Brain microvascular endothelial cell (primary cell): ENCODE measurements around the gene EML3.
A peak's percentile ranks its signal among the peaks of the same experiment; 100 is the strongest.
"Not testable (repeated sequence)": the region's sequence is repeated elsewhere in the genome, so short reads cannot be mapped to it uniquely, and the experiment has no call there.

Experiments
- DNase-seq: peaks from one replicate; pipeline ENCODE4 v3.0.0-alpha.2; 2020
- H3K27ac ChIP-seq: fragments of 250-450 bp; sonication (Bioruptor Pico); 2 replicates; pipeline ENCODE4 v1.5.1; 2020; ENCODE audit warnings: mild to moderate bottlenecking, moderate library complexity
- H3K27me3 ChIP-seq: fragments of 250-450 bp; sonication (Bioruptor Pico); replicated peaks from 2 replicates; pipeline ENCODE4 v1.5.1; 2020; ENCODE audit warnings: mild to moderate bottlenecking
- H3K36me3 ChIP-seq: fragments of 250-450 bp; sonication (Bioruptor Pico); replicated peaks from 2 replicates; pipeline ENCODE4 v1.5.1; 2020; ENCODE audit warnings: mild to moderate bottlenecking
- H3K4me3 ChIP-seq: 2 replicates; pipeline ENCODE4 v1.5.1; 2011; ENCODE audit warnings: low read depth, mild to moderate bottlenecking, control low read depth, low read length, moderate library complexity
- in situ Hi-C: cut with HindIII; loops from 2 replicates; pipeline ENCODE4 v1.10.0; 2017; ENCODE audit warnings: low sequenced_read_pairs, low pct_ligation_motif_present
- TF ChIP-seq, protein P1 (sequence below): IDR thresholded peaks from 2 replicates; pipeline ENCODE4 v1.5.1; 2011; ENCODE audit warnings: low read depth, mild to moderate bottlenecking, moderate library complexity, low read length, control low read depth, inconsistent platforms; ENCODE audit errors: missing control alignments

The EML3 gene

DNA sequence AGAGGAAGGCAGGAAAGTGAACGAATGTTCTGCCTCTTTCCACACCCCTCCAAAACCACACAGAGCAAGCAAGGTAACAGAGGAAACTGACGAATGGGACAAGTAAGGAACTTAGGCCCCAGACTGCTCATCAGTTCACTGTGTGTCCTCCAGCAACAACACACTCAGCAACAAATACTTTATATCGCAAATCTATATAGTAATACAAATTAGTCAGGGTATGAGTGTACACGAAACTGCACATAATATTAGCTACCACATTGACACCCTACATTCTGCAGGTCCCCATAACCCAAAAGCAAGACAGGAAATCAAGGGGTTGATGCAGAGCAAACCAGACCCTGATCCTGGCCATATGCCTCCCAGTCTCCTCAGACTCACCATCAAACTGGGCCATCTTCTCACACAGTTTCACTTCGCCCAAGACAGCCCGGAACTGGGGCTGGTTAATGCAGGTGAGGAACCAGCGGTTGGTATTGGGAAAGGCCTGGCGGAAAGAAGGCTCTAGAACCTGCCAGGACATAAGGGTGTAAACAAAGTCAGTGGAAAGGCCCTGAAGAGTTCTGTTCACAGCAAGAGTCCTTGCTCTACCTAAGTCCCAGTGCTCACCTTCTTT lies 45.4 kb downstream of the EML3 start:
- Histone ChIP-seq H3K27ac (no peak overlapping the region), H3K4me3 (no peak overlapping the region), H3K27me3 (no peaks in the 10 kb centered on the region), H3K36me3 (peaks cover 93% of the 10 kb centered on the region)
- no peak for DNase-seq
- in situ Hi-C loops: loop anchor here (25.0 kb wide), 1 partner anchor 180 kb away; no protein-coding TSS in a partner anchor
- TF ChIP-seq, protein P1, sequence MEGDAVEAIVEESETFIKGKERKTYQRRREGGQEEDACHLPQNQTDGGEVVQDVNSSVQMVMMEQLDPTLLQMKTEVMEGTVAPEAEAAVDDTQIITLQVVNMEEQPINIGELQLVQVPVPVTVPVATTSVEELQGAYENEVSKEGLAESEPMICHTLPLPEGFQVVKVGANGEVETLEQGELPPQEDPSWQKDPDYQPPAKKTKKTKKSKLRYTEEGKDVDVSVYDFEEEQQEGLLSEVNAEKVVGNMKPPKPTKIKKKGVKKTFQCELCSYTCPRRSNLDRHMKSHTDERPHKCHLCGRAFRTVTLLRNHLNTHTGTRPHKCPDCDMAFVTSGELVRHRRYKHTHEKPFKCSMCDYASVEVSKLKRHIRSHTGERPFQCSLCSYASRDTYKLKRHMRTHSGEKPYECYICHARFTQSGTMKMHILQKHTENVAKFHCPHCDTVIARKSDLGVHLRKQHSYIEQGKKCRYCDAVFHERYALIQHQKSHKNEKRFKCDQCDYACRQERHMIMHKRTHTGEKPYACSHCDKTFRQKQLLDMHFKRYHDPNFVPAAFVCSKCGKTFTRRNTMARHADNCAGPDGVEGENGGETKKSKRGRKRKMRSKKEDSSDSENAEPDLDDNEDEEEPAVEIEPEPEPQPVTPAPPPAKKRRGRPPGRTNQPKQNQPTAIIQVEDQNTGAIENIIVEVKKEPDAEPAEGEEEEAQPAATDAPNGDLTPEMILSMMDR: no peak

DNA sequence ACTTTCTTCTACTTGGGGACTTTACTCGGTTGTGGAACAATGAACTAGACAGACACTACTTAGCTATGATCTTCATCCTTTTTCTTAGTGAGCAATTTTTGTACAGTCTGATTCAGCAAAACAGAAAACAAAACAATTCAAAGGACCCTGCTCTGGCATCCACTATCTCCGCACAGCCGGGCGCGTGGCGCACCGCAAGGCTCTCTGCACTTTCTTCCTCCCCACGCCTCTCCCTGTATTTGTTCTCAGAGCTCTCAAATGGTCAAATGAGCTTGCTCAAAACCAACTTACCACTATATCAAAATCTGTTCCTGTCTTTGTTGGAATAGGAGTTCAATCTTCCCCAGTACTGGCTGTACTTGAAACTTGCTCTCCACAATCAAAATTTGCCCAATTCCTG lies 46.3 kb downstream of the EML3 start:
- no peaks in the 10 kb centered on the region for H3K27me3 ChIP-seq
- no peak overlapping the region for H3K4me3 ChIP-seq
- TF ChIP-seq, protein P1: no peak

DNA sequence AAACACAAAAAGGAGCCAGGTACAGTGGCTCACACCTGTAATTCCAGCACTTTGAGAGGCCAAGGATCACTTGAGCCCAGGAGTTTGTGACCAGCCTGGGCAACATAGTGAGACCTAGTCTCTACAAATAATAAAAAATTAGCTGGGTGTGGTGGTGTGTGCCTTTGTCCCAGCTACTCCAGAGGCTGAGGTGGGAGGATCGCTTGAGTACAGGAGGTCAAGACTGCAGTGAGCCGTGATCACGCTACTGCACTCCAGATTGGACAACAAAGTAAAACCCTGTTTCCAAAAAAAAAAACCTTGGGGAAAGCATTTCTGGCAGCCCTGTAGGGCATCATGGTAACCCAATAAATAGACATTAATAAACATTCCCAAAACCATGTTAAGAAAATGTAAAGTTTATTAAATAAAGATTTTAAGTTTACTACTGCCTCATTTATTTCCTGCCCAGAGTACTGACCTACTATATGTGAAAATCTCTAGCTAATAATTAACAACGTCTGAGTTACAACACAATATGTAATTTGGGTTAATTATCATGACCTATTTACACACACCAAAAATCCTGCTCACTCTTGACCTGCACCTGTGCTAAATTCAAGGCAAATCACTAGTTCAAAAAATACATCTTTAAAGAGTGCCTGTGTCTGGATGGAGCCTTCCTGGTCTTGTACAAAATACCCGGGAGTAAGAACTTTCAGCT lies 47.3 kb downstream of the EML3 start:
- no peaks in the 10 kb centered on the region for H3K27me3 ChIP-seq
- H3K27ac ChIP-seq: no peak overlapping the region
- peaks cover 84% of the 10 kb centered on the region for H3K36me3 ChIP-seq
- in situ Hi-C loops: loop anchor here (25.0 kb wide), 1 partner anchor 178 kb away; no protein-coding TSS in a partner anchor
- no peak overlapping the region for H3K4me3 ChIP-seq
- TF ChIP-seq, protein P1: no peak
- DNase-seq: no peak

More for the DNA sequence above, 46.3 kb downstream of the EML3 start:
- no peak for DNase-seq
- in situ Hi-C loops: loop anchor here (25.0 kb wide), 1 partner anchor 179 kb away; no protein-coding TSS in a partner anchor
- Histone ChIP-seq H3K36me3 (peaks cover 90% of the 10 kb centered on the region), H3K27ac (no peak overlapping the region)

DNA sequence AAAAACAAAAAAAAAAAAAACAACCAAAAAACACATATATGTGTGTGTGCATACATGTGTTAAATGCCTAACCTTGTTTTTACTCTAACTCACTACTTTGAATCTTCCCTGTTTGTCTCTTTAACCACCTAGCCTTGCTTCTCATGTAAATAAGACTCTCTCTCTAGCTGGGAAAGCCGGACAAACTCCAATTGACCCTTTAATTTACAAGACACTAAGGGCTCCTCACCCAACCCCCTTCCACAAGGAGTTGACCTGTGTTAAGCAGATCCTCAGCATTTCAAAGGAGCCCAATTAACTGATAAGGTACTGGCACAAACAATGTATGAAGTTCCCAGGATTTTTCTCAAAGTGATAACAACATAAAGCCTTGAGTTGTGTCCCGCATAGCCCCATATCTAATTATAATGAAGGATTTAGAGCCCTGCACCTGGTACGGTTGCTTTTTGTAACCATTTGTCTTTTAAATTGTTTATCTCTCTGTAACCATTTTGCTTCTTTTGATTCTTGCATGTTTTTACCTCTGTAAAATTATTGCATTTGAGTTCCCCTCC lies 50.8 kb downstream of the EML3 start:
- H3K27ac ChIP-seq, H3K4me3 ChIP-seq: not testable (repeated sequence)
- in situ Hi-C loops: loop anchor here (25.0 kb wide), 1 partner anchor 174 kb away; no protein-coding TSS in a partner anchor

DNA sequence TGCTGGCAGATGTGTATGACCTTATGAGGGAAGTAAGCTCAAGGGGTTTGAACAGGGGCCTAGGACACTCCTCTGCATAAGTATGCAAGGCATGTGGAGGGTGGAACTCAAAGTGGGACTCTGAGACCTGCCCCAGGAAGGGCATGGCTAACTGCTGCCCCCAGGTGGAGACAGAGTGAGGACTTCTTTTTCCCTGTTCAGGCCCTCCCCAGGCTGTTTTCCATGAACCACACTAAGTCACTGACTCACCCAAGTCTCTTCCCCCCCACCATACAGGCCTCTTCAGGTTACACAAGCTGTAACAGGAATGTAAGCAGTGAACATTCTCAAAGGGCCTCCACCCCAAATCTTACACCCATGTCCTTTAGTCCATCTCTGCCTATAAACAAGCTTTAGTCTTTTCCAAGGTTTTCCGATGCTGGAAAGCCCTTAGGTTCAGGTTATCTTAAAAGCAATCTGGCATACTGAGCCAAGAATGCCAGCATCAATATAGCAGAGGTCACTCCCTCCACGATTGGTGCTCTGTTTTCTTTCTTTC lies 51.9 kb downstream of the EML3 start:
- Histone ChIP-seq H3K27me3 (no peaks in the 10 kb centered on the region), H3K4me3 (no peak overlapping the region), H3K27ac (peak overlapping the region; percentile 21), H3K36me3 (peaks cover 70% of the 10 kb centered on the region)
- peak; percentile 96 for DNase-seq
- in situ Hi-C loops: loop anchor here (25.0 kb wide), 1 partner anchor 173 kb away; no protein-coding TSS in a partner anchor
- TF ChIP-seq, protein P1: peak; percentile 93

More for the DNA sequence above, 50.8 kb downstream of the EML3 start:
- peaks cover 81% of the 10 kb centered on the region for H3K36me3 ChIP-seq
- H3K27me3 ChIP-seq, DNase-seq: not testable (repeated sequence)

DNA sequence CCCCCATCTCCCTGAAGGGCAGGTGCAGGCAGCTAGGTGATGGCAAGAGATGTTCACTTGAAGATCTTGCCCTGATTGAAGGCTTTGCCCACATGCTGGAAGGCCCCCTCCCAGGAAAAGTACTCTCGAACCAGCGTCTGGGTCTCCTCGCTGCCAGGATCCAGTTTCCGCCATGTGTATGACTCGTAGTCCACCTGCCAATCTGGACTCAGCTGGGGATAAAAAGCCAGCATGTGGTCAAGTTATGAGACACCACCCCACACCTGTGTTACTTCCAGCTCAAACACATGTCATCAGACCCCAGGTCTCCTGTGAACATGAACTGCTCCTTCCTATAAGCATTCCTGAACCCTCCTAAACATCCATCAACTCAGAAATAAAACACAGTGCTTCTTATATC lies 52.9 kb downstream of the EML3 start:
- not testable (repeated sequence) for DNase-seq, H3K27me3 ChIP-seq, H3K27ac ChIP-seq, H3K4me3 ChIP-seq
- in situ Hi-C loops: loop anchor here (25.0 kb wide), 1 partner anchor 172 kb away; no protein-coding TSS in a partner anchor
- peaks cover 60% of the 10 kb centered on the region for H3K36me3 ChIP-seq
